GM19328 (cell line): ENCODE data around the gene HDLBP.
A peak's percentile ranks its signal among the peaks of the same experiment; 100 is the strongest.

Experiments
- ATAC-seq: cut with Tn5 transposase; IDR thresholded peaks from one replicate; pipeline ENCODE4 v1.9.1; 2021; ENCODE audit warnings: mild to moderate bottlenecking, moderate library complexity; ENCODE audit not compliant: unreplicated experiment

The HDLBP gene

GRCh38 chr2:241275504-241275903, 40.0 kb downstream of the HDLBP start:
- ATAC-seq: no peak

DNA sequence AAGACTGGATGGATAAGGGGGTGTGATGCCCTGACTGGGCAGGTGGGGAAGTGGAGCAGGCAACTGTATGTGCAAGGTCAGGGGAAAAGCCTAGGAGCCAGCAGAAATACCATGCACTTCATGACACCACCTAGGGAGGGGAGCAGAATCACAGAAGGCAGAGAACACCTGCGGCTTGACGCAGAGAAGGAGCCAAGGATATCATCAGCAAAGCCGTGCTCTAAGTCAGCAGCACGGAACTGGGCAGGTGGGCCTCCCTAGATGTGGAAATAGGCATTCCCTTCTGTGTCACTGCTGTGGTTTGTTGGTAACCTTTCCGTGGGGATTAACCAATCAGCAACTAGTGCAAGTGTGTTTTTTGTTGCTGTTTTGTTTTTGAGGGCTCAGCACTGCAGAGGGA, 41.3 kb downstream of the HDLBP start:
- no peak for ATAC-seq

- ATAC-seq: no peak
Observed at GRCh38 chr2:241273210-241274020, 42.1 kb downstream of the HDLBP start.

DNA sequence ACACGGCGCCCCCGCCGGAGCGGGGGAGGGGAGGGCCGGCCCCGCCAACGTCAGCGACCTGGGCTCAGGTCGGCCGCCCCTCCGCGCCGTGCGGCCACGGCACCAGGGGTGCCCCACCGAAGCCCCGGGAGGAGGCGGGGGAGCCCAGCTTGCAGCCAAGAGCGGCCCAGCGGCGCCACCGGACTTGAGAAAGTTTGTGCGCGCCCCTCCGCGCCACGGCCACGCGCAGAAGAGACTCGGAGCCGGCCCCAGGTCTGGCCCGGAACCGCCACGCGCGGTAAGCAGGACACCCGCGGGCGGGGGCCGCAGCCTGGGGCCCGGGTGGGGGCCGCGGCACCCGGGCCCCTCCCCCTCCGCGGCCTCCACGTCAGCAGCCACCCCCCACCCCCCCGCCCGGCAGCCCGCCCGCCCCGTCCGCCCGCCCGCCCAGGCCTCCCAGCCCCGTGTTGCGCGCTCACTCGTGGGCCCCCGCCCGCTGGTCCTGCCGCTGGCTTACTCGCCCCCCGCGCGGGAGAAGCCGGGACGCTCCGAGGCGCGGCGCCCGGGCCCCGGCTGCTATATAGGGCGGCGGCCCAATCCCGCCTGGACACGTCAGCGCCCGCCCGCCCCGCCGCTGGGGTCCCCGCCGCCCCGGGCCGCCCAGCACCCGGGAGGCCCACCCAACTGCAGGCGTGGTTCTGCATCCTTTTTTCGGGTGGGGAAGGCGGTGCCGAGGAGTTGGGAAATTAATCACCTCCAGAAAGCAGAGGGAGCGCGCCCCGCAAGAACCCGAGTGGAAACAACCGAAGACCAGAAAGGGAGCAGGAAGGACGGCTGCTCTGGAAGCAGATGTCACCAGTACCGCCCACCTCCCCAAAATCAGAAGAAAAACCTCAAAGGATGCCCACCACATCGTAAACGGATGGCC, 42.9 kb downstream of the HDLBP start:
- peak; percentile 47 for ATAC-seq

- peak; percentile 26 for ATAC-seq
Observed at GRCh38 chr2:241271706-241272302, 43.7 kb downstream of the HDLBP start.

DNA sequence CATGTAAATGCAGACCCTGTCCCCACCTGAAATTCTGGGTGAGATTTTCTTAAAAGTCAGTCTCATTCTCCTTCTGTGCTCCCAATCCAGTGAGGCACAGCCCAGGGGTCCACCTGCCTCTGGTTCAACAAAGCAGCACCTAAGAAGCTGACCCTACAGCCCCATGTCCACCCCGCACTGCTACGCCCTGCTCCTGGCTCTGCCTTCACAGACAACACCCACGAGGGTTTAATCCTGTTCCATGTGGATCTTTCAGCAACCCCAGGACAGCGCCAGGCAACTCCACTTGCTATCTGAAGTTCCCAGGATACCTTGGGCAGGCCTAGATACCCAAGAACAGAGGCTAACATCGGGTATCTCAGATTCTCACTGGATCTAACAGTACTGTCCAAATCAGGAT, 44.9 kb downstream of the HDLBP start:
- ATAC-seq: no peak

DNA sequence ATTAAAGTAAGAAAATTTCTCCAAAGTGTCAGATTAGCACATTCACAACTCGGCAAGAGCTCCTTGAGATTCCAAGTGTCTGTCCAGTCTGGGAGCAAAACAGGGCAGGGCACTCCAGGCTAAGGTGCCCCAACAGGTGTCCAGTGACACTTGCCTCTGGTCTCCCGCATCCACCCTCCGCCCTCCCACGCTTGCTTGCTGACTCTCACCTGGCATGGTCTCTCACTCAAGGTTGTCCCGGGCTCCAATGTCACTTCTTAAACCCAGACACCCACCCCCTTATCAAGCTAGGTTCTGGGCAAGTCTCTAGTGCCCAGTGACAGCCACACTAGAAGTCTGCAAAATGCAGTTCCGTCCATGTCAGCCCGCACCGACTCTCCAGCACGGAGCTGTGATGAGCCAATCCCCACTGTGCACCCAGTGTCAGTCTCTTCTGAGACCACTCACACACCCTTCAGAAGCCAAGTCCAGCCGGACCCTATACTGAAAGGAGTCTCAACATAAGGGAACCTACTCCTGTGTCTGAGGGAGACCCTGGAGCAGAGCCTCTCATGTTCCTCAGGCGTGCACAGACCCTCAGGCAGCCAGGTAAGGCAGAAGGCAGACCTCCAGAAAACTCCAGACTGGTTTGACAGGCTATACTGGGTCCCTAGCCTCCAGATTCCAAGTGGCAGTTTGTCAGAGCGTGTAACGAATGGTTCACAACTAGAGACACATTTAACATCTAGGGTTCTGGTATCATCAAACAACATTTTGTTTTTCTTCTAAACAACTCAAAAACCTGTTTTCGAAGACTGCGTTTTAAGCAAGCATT, 45.6 kb downstream of the HDLBP start:
- ATAC-seq: no peak

DNA sequence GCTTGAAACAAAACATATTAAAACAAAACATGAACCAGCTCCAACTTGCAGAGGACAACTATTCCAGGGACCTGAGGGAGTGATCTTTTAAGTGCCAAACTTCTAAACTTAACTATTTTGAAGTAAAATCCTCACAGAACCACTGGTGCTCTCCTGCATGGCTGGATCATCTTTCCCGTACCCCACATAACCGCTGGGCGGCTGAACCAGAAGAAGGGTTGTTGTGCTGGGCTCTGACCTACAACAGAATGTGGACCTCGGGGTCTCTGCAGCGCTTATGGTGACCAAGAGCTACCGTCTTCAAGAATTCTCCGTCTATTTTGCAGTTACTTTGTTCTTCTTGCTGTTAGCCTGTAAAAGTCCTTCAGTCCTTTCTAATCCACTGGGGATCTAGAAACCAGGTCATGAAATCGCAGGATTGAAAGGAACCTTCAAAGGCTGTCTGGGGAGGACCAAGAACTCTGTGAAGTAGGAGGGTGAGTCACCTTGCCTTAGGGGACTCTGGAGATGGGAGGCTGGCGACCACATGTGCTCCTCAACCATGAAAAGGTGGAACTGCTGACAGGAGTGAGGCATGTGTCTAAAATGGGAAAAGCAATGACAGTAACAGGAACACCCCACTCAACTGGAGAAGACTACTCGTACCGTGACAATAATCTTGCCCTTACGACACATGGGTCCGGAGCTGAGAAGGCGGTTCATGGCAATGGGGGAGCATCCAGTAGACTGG, 46.6 kb downstream of the HDLBP start:
- no peak for ATAC-seq

DNA sequence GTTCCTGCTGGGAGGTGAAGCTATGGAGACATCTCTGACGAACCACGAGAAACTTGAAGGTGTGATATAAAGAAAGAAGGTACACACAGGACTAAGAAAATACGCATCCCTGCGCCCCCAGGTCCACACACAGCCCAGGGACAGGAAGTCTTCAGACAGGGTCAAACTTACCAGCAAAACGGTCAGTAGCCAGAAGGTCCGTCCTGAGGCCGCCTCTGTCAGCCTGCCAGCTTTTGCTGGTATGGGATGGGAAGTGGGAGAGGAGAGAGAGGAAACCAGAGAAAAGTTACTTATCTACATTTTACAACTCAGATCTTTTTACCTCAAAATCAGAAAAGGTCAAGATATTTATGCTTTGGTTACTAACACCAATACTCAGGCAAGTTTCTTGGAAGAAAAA, 47.2 kb downstream of the HDLBP start:
- ATAC-seq: no peak

DNA sequence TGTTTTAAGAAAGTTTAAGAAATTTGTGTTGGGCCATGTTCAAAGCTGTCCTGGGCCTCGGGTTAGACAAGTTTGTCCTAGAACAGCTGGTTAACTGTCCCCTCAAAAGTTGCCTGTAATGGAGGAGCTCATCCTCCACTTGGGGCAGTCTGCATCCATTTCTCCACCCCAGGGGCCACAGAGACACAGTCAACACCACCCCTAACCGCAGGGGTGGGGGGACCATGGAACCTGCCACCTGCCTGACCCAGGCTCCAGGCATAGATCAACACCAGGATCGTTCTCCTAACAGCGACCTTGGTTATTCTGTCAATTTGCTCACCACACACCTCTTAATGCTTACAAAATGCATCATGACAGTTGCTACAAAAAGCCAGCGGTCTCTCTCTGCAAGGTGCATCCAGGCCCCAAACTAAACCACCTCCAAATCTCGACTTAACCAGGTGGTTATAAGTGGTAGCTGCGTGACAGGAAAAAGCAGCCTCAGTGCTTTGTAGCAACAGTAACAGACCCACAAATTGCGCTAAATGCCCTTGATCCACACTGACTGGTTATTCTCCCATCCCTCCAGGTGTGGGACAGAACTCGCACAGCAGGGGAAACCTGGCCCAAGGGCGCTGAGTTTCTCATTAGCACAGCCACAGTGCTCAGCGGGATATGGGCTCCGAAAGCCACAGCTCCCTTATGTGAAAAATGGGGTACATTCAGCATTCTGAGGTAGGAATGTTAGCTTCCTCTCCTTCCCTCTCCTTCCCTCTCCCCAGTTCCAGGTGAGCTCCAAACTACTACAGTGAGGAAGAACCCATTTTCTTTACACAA, 48.0 kb downstream of the HDLBP start:
- ATAC-seq: no peak

DNA sequence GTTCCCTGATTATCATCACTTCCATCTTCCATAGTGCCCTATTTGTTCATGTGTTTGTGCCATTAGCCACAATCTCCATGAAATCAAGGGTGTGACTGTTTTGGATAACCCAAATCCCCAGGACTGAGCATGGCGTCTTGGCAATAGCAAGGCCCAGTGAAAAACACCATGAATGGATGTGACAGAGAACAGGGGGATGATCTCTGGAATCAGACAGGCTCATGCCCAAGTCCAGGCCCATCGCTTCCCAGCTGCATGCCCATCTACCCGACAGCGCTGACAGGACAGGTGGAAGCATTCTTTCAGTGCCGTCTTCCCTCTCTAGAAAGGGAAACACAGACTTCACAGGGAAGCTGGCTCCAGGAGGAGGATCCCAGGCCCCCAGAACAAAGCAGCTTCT, 50.0 kb downstream of the HDLBP start:
- ATAC-seq: no peak

DNA sequence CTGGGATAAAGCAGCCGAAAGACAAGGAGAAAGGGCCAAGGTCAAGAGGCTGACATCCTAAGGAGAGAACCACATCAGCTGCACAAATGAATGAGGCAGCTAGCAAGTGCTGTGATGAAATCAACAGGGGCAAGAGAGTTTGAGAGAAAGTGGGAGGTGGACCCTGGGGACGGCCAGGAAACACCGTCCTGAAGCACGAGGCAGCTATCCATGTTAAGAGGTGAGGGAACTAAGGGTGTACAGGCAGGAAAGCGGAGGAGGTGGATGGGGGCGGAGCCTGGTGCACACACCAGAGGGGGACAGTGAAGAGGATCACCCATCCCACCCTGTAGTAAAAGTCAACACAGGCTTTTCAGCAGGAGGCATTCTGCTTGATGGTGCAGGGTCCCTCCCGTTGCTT, 52.4 kb downstream of the HDLBP start:
- ATAC-seq: no peak

DNA sequence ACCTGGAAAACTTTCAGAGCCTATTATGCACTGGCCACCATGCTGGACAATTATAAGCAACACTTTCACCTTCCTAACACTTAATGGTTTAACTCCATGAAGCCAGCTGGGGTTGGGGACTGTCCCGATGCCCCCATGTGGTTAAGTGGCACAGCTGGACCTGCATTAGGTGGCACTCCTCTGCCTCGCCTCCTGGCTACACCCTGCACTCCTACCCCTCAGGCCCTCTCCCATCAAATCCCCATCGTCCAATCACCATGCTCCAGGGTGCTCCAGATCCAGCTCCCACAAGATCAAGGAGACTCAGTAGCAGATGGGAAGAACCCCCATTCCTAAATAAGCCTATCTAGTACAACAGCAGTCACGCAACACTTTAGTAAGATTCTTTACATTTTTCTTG, 53.8 kb downstream of the HDLBP start:
- no peak for ATAC-seq

DNA sequence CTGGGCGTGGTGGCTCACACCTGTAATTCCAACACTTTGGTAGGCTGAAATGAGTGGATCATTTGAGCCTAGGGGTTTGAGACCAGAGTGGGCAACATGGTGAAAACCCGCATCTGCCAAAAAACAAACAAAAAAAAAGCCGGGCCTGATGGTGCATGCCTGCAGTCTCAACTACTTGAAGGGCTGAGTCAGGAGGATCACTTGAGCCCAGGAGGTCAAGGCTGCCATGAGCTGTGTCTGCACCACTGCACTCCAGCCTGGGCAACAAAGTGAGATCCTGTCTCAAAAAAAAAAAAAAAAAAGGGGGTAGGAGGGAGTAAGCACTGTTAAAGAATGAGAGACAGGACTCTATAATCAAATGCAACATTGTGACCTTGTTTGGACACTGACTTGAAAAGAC, 54.6 kb downstream of the HDLBP start:
- ATAC-seq: no peak

DNA sequence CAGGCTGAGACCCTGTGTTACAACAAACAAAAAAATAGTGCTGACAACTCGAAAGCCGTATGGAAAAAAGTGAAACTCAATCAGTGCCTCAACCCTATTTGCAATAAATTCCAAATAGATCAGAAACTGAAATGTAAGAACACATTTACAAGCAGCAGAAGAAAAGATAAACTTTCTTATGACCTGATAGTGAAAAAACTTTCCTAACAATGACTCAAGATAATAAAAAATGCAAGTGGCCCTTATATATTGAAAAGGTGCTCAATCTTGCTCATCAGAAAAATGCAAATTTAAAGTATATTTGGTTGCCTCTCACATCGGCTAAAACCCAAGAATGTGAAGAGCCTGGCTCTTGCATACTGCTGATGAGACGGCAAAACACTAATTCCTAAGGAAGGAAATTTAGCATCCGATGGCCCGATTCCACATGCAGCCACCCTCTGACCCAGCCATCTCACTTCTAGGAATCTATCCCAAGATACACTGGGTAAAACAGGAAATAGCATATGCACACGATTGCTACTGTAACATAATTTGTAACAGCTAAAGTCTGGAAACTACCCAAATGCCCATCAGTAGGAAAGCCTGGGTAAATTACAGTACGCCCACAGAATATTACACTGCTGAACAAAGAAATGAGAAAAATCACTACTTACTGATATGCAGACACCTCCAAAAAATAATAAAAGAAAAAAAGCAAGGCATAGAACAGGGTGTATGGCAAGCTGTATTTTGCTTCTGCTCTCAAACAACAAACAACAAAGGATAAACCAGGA, 56.8 kb downstream of the HDLBP start:
- ATAC-seq: no peak

DNA sequence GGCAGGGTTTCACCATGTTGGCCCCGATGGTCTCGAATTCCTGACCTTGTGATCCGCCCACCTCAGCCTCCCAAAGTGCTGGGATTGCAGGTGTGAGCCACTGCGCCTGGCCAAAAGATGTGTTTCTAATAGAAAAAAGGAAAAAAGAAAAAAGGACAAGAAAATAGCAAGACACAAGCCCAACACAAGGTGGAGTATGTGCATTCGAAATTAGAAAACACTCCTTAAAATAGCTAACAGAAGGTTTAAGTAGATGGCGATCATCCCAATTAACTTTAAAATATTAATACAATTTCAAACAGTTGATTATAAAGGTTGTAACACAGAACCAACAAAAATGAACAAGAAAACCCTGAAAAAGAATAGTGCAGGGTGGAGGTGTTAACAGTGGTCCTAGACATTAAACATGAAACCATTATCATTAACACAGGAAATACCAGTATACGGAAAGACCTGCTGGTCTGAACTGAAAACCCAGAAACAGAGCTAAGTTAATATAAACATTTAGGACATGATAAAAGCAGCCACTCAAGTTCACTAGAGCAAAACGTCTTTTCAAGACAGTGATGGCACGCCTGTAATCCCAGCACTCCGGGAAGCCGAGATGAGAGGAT, 57.9 kb downstream of the HDLBP start:
- ATAC-seq: no peak

- no peak for ATAC-seq
Observed at GRCh38 chr2:241256168-241256545, 59.3 kb downstream of the HDLBP start.

DNA sequence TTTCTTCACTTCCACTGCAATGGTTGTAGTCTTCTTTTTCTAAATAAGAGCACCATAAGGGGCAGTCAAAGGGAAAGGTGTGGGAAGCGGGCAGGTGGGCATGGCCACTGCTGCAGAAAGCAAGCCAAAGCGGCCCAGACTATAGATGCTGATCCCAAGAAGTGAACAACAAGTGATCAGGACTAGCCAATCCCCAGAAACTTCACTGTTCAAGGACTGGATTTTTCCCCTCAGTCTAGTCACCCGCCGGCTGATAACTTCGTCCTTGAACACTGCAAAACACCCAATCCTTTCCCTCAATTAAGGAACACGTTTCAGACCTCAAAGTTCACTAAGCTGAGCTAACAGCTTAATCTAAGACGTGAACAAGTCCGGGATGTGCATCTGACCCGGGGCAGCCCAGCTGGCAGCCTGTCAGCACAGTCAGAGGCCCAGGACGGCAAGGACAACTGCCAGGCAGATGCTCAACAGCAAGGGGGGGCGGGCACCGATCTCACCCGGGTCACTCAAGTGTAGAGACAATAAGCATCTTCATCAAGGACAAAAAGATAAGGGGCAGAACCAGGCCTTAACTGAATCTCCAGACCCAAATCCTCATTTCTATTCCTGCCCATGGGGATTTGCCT, 59.8 kb downstream of the HDLBP start:
- ATAC-seq: no peak
